Large intestine (tissue), 3 donors: Measurements from ENCODE around the gene WHRN. TPM values are rescaled to one million over a fixed set of nuclear protein-coding genes. Genes with fewer than 3 reads are reported as not detected.

Experiments used
- DNase-seq, 2 donors: peaks; one replicate each; pipeline versions ENCODE4 v3.0.0 to v3.0.0-alpha.2; 2013
- H3K27ac ChIP-seq: one replicate; pipeline ENCODE4 v1.5.1; 2013; ENCODE audit warnings: low read length
- H3K27me3 ChIP-seq: 2 replicates; pipeline ENCODE4 v1.6.1; 2013; ENCODE audit warnings: low read length; ENCODE audit not compliant: control insufficient read depth, insufficient read depth
- H3K36me3 ChIP-seq: 2 replicates; pipeline ENCODE4 v1.6.1; 2013; ENCODE audit warnings: low read length; ENCODE audit not compliant: control insufficient read depth, insufficient read depth
- H3K4me1 ChIP-seq: one replicate; pipeline ENCODE4 v1.6.1; 2013; ENCODE audit warnings: low read length; ENCODE audit not compliant: control insufficient read depth, insufficient read depth
- H3K4me3 ChIP-seq: one replicate; pipeline ENCODE4 v1.5.1; 2013; ENCODE audit warnings: low read length
- H3K9me3 ChIP-seq: one replicate; pipeline ENCODE4 v1.6.1; 2013; ENCODE audit warnings: mild to moderate bottlenecking, low read depth, low read length, moderate library complexity; ENCODE audit not compliant: control insufficient read depth
- WGBS: methylation state at CpG from one replicate; pipeline ENCODE4 v1.1.5; 2013; ENCODE audit warnings: low lambda C conversion rate; ENCODE audit not compliant: insufficient coverage; 5-methylcytosine and 5-hydroxymethylcytosine counted together
- polyA plus RNA-seq: library from polyadenylated mRNA; unstranded; fragments of 120-200 nt; gene quantifications from one replicate; pipeline ENCODE4 v1.2.1, GENCODE V29; 2013

WHRN gene
- polyA plus RNA-seq, 1 donor, result 10.2 TPM

DNA sequence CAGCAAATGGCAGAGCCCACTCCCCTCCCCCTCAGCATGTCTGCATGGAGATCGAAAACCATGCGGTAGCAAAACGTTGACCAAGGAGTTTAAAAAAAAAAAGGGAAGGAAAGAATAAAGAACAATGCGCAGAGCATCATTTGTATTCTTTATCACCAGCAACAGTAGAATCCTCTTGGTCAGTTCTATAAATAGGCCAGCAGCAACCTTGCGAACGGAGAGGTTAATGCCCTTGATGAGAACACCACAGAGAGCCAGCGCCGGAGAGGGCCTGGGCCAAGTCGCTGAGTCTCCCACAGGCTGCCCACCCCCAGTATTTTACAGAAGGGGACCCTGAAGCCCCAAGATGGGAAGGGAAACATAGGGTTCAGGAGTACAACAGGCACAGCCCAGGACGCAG is 22.7 kb downstream of the WHRN start:
- no CpG with 5 or more reads among the region's 10 CpGs for WGBS
- Histone ChIP-seq H3K4me1 (no peaks in the 10 kb centered on the region), H3K36me3 (peaks cover 2% of the 10 kb centered on the region), H3K27me3 (no peaks in the 10 kb centered on the region), H3K9me3 (no peaks in the 10 kb centered on the region), H3K4me3 (no peak overlapping the region), H3K27ac (no peak overlapping the region)
- no peak for DNase-seq

DNA sequence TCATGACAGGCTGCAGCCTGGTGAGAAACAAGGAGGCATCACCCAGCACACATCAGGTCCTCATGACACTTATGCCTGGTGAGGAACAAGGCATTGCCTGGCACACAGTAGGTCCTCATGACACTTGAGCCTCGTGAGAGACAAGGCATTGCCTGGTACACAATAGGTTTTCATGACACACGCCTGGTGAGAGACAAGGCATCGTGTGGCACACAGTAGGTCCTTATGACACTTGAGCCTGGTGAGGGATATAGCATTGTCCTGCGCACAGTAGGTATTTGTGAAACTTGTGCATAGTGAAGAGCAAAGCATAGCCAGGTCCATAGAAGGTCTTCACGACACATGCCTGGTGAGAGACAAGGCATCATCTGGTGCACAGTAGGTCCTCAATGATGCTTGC is 23.5 kb downstream of the WHRN start:
- no peaks in the 10 kb centered on the region for H3K4me1 ChIP-seq
- H3K36me3 ChIP-seq, result peaks cover 5% of the 10 kb centered on the region
- no peaks in the 10 kb centered on the region for H3K9me3 ChIP-seq
- DNase-seq, result no peak
- H3K27me3 ChIP-seq, result no peaks in the 10 kb centered on the region
- no CpG with 5 or more reads among the region's 5 CpGs for WGBS
- H3K4me3 ChIP-seq, result no peak overlapping the region
- H3K27ac ChIP-seq, result no peak overlapping the region

DNA sequence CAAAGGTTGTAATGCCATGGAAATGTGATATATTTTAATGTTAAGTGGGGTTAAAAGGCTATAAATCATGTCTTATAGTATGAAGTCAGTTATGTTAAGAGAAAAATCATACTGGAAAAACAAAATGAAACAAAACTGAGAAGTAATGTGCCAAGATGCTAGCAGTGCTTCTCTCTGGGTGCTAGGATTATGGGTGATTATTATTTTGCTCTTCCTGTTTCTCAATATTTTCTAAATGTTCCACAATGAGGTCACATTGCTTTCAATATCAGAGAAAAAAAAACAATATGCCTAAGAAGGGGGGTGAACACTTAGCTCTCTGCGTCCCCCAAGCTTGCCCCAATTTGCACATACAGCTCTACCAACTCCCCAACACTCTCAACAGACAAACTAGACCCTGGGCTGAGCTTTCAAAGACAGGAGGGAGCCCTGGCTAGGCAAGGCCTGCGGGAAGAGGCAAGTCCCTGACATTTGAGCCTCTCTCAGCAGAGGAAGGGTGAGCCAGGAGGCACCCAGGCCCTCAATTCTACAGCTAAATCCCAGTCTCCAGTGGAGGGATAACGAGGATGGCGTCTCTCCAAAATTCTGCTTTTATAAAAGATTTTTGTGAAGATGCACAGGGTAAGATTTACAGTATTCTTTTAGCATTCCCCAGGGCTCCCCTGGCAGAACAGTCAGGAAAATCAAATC is 24.4 kb downstream of the WHRN start:
- no peaks in the 10 kb centered on the region for H3K4me1 ChIP-seq
- H3K36me3 ChIP-seq, result peaks cover 5% of the 10 kb centered on the region
- WGBS, result no CpG with 5 or more reads among the region's 4 CpGs
- no peak overlapping the region for H3K4me3 ChIP-seq
- no peak for DNase-seq
- no peaks in the 10 kb centered on the region for H3K9me3 ChIP-seq
- H3K27me3 ChIP-seq, result no peaks in the 10 kb centered on the region
- H3K27ac ChIP-seq, result no peak overlapping the region

DNA sequence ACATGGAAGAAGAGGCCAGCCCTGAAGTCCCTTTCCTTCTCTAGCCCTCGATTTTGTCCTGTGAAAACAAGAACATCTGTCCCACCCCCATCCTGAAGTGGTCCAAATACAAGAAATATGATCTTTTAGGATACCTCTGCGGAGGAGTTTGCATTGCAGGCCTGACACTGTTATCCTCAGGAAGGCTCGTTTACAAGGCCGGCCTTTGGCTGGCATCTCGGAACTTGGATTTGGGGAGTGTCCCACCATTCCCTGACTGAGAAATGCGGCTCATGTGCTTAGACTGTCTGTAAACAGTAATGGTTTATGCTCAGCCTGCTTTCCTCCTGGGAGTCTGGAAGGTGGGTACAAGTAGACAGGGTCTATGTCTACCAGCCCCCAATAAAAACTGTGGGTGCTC is 26.4 kb downstream of the WHRN start:
- no peaks in the 10 kb centered on the region for H3K4me1 ChIP-seq
- H3K27ac ChIP-seq, result no peak overlapping the region
- H3K4me3 ChIP-seq, result no peak overlapping the region
- H3K9me3 ChIP-seq, result no peaks in the 10 kb centered on the region
- DNase-seq, result no peak
- WGBS, result no CpG with 5 or more reads among the region's 6 CpGs
- no peaks in the 10 kb centered on the region for H3K27me3 ChIP-seq
- peaks cover 5% of the 10 kb centered on the region for H3K36me3 ChIP-seq

DNA sequence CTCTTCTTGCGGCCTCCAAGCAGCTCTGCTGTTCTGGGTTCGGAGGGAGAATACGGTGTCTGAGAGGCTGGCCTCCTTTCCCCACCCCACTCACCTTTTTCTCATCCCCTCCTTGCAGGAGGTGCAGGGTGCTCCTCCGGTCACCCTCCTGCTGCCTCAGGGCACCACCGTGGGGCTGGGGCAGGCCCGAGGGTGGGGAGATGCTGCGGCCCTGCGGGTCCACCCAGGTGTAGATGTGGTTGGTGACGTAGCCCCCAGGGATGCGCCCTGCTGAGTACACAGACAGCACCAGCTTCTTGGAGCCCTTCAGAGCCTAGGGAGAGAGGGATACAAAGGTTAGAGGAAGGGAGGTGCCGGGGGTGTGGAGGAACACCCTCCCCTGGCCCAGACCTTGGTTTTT is 26.8 kb downstream of the WHRN start:
- Histone ChIP-seq H3K27me3 (no peaks in the 10 kb centered on the region), H3K4me3 (no peak overlapping the region), H3K9me3 (no peaks in the 10 kb centered on the region), H3K4me1 (no peaks in the 10 kb centered on the region), H3K36me3 (peaks cover 5% of the 10 kb centered on the region), H3K27ac (no peak overlapping the region)
- no CpG with 5 or more reads among the region's 11 CpGs for WGBS
- DNase-seq, result no peak

DNA sequence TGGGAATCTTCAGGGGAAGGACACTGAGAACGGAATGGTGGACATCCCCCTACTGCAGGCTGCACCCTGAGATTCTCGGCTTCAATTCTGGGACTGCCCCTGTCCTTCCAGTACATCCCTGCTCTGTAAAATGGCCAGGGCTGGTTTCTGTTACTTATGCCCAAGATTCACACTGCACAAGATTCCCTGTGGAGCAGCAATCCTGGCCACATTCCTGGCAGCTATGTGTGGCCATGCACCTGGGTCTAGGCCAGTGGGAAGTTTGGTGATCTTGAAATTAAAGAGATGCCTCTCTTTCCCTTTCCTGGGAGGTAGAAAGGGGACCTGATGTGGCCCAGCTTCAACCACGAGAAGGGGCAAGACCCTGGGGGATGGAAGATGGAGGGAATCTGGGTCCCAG is 27.6 kb downstream of the WHRN start:
- Histone ChIP-seq H3K4me3 (no peak overlapping the region), H3K27ac (no peak overlapping the region), H3K4me1 (no peaks in the 10 kb centered on the region), H3K9me3 (no peaks in the 10 kb centered on the region), H3K27me3 (no peaks in the 10 kb centered on the region), H3K36me3 (peaks cover 5% of the 10 kb centered on the region)
- WGBS, result no CpG with 5 or more reads among the region's 3 CpGs
- DNase-seq, result no peak

DNA sequence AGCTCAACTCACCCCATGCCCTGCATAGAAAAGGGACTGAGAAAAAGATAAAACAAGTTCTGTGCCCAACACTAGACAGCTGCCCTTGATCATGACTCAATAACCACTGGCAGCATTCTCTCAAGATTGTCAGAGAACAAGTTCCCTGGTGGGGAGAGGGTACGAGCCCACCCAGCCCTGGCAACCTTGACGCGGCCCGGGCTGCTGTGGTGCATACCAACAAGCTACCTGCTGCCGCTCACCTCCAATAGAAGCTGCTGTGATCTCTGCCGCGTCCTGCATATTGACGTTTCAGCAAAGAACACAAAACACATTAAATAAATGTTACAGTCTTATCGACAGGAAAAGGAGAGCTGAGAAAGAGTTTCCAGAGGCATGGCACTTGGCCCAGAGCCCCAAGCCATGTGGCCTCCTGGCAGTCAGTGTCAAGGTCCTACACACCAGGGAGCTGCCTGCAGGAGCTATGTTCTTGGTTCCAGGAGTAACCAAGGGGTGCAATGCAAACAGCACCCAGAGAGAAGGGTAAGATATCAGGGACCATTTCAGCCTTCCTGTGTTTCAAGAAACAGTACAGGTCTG is 28.3 kb downstream of the WHRN start:
- no CpG with 5 or more reads among the region's 9 CpGs for WGBS
- Histone ChIP-seq H3K4me3 (no peak overlapping the region), H3K27ac (no peak overlapping the region), H3K27me3 (no peaks in the 10 kb centered on the region), H3K9me3 (no peaks in the 10 kb centered on the region), H3K36me3 (peaks cover 5% of the 10 kb centered on the region), H3K4me1 (no peaks in the 10 kb centered on the region)
- no peak for DNase-seq

DNA sequence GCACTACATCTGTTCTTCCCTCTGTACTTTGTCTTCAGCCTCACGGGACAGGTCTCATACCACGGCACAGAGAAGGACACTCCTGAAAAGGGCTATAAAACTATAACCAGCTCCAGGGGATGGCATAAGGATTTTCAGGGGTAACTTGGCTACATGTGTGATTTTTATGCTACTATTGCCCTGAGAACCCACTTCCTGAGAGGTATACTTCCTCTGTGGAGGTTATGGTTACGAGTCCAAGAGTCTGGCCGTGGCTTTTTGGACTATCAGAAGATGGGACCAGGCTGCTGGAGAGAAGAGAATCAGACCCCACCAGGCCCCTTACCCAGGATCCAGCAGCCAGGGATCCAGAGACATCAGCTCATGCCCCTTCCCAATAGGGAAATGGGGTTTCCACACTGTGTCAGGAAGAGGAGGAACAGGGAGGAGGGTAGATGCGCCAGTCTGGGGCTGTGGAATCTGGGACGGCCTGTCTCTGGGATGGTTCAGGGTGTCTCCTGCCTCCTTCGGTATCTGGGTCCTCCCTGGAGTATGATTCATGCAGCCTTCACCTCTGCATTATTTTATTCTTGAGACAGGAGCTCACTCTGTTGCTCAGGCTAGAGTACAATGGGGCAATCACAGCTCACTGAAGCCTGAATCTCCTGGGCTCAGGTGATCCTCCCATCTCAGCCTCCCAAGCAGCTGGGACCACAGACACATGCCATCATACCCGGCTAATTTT is 29.7 kb downstream of the WHRN start:
- Histone ChIP-seq H3K27ac (no peak overlapping the region), H3K9me3 (no peaks in the 10 kb centered on the region), H3K4me3 (no peak overlapping the region), H3K27me3 (no peaks in the 10 kb centered on the region), H3K36me3 (peaks cover 8% of the 10 kb centered on the region), H3K4me1 (no peaks in the 10 kb centered on the region)
- no peak for DNase-seq
- WGBS, result 80% methylated on average over 1 of the region's 8 CpGs

DNA sequence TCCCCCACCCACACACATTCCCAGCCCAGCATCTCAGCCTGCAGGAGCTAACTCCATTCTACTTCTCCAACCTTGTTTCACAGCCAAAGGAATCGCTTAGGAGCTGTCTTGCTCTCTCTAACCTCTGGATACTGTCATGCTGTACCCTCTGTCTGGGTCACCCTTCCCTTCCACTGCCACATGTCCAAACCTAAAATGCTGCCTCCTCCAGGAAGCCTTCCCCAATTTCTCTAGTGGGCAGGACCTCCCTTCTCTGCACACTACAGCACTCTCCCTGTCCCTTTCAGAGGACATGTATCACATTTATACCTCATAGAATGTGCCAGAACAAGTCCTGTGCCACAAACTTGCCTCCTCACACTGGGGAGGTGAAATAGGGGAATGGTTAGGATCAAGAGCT is 30.8 kb downstream of the WHRN start:
- Histone ChIP-seq H3K27ac (no peak overlapping the region), H3K36me3 (peaks cover 8% of the 10 kb centered on the region), H3K9me3 (no peaks in the 10 kb centered on the region), H3K4me3 (no peak overlapping the region), H3K27me3 (no peaks in the 10 kb centered on the region), H3K4me1 (no peaks in the 10 kb centered on the region)
- DNase-seq, result no peak
- no CpG with 5 or more reads among the region's 1 CpG for WGBS

DNA sequence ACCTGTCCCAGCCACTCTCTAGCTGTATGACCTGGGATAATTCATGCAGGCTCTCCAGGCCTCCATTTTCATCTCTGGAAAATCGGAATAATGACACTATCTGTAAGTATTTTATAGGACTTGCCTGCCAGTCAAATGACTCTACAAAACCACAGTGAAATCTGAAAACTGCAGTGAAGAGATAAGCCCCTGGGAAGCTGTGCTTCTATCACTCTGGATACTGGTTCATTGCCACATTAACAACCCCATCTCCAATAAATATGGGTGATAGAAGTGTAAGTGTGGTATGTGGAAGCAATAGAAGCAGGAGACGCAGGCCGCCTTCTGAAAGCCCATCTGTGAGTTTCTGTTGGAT is 31.8 kb downstream of the WHRN start:
- Histone ChIP-seq H3K27ac (no peak overlapping the region), H3K36me3 (peaks cover 7% of the 10 kb centered on the region), H3K4me1 (no peaks in the 10 kb centered on the region), H3K27me3 (no peaks in the 10 kb centered on the region), H3K4me3 (no peak overlapping the region), H3K9me3 (no peaks in the 10 kb centered on the region)
- no peak for DNase-seq
- WGBS, result no CpG with 5 or more reads among the region's 3 CpGs
